ENCODE measurements around the gene C20orf96.

The C20orf96 gene

GRCh38 chr20:278607-279571 lies 11.7 kb downstream of the C20orf96 start:
- H3K4me3 ChIP-seq (ENCODE audit: low read depth, low read length) = peak overlapping the region; percentile 45
- peak; percentile 85 for DNase-seq (ENCODE audit: low read depth)
- peak; percentile 19 for TF ChIP-seq CTCF (conservative IDR thresholded peaks at IDR 0.05; ENCODE audit: low read depth, low read length)

DNA sequence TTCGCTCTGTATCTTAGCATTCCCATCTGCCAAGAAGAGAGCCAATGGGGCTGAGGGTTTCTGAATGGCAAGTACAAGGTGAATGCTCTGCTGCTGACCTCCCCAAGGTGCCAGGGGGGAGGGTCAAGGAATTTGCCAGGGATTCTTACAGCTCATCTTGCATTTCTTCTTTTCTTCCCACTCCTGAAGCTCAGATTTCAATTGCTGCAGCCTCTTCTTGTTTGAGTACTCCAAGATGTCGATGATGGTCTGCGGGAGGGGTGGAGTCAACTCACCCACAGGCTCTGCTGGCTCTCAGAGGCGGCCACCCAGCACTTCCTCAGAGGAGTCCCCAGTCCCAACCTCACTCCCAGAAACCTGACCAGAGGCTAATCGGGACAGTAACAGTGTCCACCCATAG lies 12.4 kb downstream of the C20orf96 start:
- H3K4me3 ChIP-seq (ENCODE audit: low read depth, low read length) = no peak overlapping the region
- no peak for DNase-seq (ENCODE audit: low read depth)
- no peak for TF ChIP-seq CTCF (conservative IDR thresholded peaks at IDR 0.05; ENCODE audit: low read depth, low read length)

DNA sequence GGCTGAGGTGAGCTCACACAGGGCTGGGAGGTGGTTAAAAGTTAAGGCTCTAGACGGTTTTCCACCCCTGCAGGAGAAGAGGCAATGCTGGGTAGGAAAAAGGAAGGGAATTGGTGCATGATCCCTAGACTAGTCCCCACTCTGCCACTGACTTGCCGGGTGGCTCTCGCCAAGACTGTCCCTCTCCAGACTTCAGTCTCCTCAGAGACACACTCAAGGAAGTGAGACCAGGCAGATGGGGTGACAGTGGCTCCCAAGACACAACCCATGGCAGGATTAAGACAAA lies 13.1 kb downstream of the C20orf96 start:
- no peak for TF ChIP-seq CTCF (conservative IDR thresholded peaks at IDR 0.05; ENCODE audit: low read depth, low read length)
- DNase-seq (ENCODE audit: low read depth) = no peak
- H3K4me3 ChIP-seq (ENCODE audit: low read depth, low read length) = no peak overlapping the region

DNA sequence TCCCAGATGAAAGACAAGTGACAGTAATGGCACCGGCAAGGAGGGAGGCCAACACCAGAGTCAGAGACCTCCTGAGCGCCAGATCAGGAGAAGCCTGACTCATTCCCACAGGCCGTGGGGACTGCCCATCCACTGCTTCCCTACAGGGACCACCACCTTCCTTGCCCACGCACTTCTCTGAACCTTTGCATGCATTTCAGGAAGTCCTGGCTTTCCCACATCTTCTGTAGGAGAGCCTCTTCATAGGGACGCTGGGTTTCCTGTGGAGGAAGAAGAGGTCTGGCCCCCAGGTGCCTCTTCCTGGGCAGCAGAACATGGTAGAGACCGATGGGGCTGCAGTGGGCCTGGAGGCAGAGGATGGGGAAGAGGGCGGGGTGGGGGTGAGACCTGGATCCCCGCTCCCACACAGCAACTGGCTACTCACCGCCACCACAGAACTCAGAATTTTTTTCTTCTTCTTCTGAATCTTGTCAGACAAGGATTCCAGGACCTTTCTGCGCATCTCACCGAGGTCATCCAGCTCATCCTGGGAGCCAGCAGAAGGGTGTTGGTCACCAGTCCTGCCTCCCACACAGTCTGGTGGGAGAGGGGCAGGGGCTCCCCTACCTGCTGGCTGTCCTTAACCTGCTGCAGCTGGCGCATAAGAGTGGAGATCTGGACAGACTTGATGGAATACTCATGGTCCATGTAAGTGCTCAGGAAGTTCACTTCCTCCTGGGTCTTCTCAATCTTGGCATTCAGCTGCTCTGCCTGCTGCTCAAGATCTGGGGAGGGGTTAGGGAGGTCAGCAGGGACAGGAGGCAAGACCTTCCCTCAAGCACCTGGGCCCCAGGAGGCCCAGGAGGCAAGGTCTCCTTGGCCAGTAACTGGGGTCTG lies 13.7 kb downstream of the C20orf96 start:
- no peak for DNase-seq (ENCODE audit: low read depth)
- H3K4me3 ChIP-seq (ENCODE audit: low read depth, low read length) = no peak overlapping the region

DNA sequence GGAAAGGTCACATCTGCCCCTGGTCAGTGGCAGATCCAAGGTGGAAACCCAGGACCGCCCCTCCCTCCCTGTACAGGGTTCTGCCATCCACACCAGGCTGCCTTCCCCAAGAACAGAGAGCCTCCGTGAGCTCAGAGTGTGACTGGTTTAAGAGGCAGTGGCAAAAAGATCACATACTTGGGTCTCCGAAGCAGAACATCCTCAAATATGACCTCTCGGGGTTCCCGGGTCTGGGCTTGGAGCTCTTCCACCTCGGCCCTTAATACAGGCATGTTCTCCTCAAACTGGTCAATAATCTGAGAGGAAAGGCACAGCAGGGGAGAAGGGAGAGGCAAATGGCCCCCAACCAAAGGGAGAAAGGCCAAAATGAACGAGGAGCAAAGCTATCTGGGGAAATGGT lies 14.8 kb downstream of the C20orf96 start:
- no peak for TF ChIP-seq CTCF (conservative IDR thresholded peaks at IDR 0.05; ENCODE audit: low read depth, low read length)

More for the DNA sequence above, 13.7 kb downstream of the C20orf96 start:
- no peak for TF ChIP-seq CTCF (conservative IDR thresholded peaks at IDR 0.05; ENCODE audit: low read depth, low read length)

GRCh38 chr20:273884-274283 lies 16.7 kb downstream of the C20orf96 start:
- no peak overlapping the region for H3K4me3 ChIP-seq (ENCODE audit: low read depth, low read length)
- TF ChIP-seq CTCF (conservative IDR thresholded peaks at IDR 0.05; ENCODE audit: low read depth, low read length) = no peak
- DNase-seq (ENCODE audit: low read depth) = no peak

More for the DNA sequence above, 14.8 kb downstream of the C20orf96 start:
- DNase-seq (ENCODE audit: low read depth) = no peak
- no peak overlapping the region for H3K4me3 ChIP-seq (ENCODE audit: low read depth, low read length)

Data from choroid plexus epithelial cell (primary cell).